ENCODE measurements around the gene OR10J4.
"Not testable (repeated sequence)": the region's sequence is repeated elsewhere in the genome, so short reads cannot be mapped to it uniquely, and the experiment has no call there.

OR10J4 gene
- 0 reads per million in 2 donors for total RNA-seq

DNA sequence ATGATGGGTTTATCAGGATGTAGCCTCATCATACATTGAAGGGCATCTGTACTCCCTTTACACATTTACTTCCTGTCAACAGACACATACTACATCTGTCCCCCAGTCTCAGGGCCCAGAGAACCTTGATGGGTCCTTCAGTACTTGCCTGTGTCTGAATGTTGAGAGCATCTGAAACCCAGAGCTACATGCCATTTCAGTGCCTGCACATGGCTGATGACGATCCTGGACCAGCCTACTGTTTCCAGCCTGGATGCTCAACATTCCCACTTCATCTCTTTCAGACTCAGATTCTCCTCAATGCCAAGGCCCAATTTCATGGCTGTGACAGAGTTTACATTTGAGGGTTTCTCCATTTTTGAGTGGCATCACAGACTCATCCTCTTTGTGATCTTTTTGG, at the start of gene OR10J4:
Gene OR10J4, plus strand, starts transcription at position 301 of the 400 bp plus-strand sequence.
- no peak for DNase-seq

DNA sequence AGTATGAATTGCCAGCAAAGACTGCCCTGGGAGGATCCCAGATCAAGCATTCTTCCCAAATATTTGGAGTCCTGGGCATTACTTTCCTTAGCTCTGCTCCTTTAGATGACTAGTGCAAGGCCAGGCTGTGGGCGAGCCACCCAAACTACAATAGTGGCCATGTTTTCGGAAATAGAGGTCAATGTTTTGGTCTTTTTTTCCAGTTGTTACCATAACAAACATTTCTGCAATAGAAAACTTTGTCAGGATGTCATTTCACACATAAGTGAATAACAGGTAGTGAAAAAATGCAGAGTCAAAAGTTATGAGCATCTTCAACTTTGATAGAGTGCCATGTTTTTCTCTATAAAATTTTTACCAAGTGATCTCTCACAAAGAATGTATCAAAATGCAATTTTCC, 25.2 kb upstream of the OR10J4 start:
- no peak for DNase-seq

DNA sequence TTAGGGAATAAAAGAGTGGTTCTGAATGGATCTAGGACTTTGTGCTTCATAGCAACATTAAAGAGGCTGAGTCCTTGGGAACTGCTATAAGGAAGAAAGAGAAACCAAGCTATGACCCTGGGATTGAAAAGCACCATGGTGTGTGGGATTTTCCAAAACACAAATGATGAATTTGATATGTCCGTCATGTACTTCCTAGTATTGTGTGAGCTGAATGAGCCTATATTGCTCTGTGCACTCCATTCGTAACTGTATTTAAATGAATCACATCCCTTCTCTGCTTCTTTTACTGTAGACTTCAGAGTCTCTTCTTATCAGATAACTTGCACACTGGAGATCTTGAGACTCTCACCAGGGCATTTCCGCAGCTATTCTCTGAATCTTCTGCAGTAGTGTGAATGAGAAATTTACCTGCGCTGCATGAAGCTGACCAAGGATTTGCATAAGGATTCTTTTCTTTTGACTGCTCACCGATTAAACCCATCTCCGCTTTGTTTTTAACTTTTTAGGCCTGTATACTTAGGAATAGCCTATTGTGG, 23.1 kb upstream of the OR10J4 start:
- DNase-seq: no peak

- DNase-seq: no peak
Observed at GRCh38 chr1:159421821-159422220, 10.2 kb upstream of the OR10J4 start.

- no peak for DNase-seq
Observed at GRCh38 chr1:159428536-159428935, 3.5 kb upstream of the OR10J4 start.

GRCh38 chr1:159429074-159429861, 2.7 kb upstream of the OR10J4 start:
- DNase-seq: no peak

- DNase-seq: no peak
Observed at GRCh38 chr1:159430985-159431384, 1.0 kb upstream of the OR10J4 start.

- no peak for DNase-seq
Observed at GRCh38 chr1:159436469-159436868, 4.5 kb downstream of the OR10J4 start.

DNA sequence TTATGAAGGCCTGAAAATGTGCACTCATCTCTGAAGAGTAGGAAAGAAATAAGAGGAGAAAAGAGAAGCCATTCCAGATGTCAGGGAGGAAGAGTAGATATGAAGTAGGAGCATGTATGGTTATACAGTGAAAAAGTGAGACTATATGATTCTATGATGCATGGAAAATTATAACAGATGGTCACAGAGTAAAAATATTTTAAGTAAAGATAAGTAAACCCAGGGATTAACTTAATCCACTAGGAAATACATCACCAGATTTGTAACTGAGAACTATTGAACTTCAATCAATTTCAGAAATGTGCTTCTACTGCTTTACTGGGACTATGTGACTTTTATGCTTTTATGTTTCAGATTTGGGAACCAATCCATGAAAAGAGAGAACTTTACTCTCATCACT, 7.4 kb downstream of the OR10J4 start, which contains the start of gene OR10J1:
Gene OR10J1, plus strand, starts transcription at position 301 of the 400 bp plus-strand sequence. Its CDS starts 70 bp downstream, at position 371.
- no peak for DNase-seq

GRCh38 chr1:159441360-159441759, 9.4 kb downstream of the OR10J4 start:
- DNase-seq: no peak

- DNase-seq: no peak
Observed at GRCh38 chr1:159442428-159442827, 10.4 kb downstream of the OR10J4 start.

- DNase-seq: no peak
Observed at GRCh38 chr1:159443066-159443750, 11.2 kb downstream of the OR10J4 start.

DNA sequence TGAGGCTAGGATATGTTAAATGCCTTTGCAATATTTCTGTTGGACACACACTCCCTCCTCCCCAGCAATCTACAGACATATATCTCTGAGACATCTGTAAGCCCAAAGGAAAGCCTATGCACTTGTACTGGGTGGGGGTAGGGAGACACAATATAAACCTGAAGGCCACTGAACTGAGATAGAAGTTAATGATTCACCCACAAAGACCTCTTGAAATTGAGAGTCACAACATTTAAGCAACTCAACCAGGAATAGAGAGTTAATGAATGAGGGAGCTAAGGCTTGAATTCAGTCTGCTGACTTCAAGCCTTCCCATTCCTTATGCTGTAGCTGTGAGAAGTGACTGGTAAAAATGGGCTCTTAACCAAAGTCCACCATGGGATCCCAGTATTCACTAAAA, 12.5 kb downstream of the OR10J4 start:
- DNase-seq: no peak

DNA sequence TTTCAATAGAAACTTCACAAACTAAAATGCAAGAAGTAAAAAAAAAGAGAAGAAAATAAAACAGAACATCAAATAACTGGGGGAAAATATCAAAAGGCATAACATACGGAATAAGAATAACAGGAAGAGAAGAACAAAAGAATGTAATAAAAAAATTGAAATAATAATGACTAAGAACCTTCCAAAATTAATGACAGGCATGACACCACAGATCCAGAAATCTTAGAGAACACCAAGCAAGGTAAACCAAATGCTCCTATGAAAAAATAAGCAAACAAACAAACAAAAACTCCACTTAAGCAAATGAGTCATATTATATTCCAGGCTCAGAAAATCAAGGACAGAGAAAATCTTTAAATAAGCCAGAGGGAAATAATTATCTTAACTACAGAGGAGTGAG, 16.2 kb downstream of the OR10J4 start:
- no peak for DNase-seq

GRCh38 chr1:159449605-159450004, 17.6 kb downstream of the OR10J4 start:
- DNase-seq: not testable (repeated sequence)

DNA sequence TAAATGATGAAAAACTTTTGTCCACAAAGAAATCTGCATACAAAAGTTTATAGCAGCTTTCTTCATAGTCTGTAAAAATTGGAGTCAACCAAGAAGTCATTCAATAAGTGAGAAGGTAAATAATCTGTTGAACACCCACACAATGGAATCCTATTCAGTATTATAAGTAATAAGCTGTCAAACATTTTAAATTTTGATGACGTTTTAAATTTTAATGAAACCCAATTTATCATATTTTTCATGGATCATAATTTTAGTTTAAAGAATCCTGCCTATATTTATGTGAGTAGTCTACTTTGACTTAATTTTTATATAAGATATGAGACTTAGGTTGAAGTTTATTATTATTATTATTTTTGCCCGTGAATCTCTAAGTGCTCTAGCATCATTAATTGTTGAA, 27.5 kb downstream of the OR10J4 start:
- no peak for DNase-seq

DNA sequence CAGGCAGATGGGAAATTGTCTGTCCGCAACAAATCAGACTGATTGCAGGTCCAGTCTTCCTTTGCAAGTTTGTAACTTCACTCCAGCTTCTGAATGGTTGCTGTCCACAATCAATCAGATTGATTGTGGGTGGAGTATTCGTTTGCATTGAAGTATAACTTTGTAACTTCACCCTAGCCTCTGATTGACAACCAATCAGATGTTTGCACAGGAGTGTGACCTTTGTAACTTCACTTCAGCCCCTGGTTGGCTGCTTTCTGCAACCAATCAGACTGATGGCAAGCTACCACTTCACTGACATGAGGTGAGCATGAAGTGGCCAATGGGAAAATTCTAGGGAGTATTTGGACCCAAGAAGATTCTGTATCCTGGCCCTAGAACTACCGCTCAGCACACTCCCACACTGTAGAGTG, 33.2 kb downstream of the OR10J4 start:
- DNase-seq: no peak

GRCh38 chr1:159468321-159468720, 36.3 kb downstream of the OR10J4 start:
- no peak for DNase-seq

DNA sequence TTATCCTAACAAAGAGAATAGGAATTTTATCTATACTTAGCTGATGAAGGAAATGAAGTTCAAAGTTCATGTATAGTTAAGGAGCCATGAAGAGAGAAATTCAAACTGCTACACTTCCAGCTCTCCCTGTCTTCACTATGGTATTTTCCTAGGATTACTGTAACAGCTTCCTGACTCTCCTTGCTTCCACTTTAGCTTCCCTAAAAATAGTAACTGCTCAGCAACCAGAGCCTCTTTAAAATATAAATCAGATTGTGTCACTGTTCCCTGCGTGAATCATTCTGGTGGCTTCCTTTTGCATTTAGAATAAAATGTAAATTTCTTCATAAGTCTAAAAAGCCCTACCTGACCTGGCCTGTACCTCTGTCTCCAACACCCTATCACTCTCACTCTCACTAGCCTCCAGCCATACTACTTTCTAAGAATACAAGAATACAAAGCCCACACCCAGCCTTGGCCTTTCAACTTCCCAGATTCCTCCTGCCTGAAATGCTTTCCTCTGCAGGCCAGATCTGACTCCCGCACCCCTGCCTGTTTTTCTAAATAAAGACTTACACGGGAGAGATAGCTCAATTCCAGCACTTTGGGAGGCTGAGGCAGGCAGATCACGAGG, 38.0 kb downstream of the OR10J4 start:
- no peak for DNase-seq

DNA sequence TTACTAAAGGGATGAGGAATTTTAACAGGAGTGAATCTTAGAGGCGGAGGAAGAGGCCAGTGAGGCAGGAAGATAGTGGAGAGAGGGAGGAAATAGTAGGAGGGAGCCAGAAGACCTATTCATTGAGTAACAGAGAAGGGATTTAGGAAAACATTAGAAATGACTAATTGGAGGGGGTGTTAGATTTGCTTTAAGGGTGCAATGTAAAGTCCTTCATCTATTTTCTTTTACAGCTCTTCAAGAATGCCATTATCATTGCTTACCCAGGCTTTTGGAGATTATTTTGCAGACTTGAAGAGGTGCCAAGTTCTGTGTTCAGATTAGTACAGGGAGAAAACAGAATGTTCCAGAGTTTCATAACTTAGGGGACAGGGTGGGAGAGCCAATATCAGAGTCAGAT, 41.3 kb downstream of the OR10J4 start:
- no peak for DNase-seq

DNA sequence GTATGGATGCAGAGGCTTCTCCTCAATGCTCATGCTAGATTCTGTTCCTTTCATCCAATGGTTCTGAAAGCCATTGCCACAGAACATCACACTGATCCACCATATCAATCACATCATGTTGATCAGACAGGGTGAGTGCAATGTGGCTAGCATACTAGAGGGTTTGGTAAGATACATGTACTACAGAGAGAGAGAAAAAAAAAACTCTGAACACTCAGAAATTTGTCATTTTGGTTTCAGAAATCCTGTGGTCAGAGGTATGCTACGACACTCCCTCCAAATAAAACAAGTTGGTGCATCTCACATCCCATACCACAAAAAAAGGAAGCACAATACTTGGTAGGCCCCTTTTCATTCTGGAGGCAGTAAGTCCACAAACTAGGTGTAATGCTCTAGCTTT, 42.9 kb downstream of the OR10J4 start:
- DNase-seq: no peak

Measured in activated gamma-delta T cell (primary cell).